Measurements from ENCODE around the gene HLA-DOB.

Gene HLA-DOB

DNA sequence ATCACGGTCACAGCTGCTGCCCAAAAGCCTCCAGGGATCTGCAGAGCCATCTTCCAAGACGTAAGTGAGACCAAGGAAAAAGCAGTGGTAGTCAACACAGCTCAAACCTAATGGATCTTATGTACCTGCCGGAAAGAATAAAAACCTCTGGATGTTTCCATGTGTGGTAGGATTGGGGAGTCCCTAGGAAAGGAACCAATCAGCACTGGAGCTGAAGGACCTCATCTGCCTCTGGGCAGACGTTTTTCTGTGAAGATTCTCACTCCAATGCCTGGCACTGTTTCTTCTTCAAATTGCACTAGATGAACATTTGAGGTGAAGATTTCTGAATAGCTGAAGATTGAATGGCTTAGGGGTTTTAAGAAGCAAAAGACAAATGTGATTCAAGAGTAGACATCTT, 53.4 kb downstream of the HLA-DOB start, which contains the start of gene HLA-DQB2:
HLA-DQB2 (minus strand) TSS at position 112 of the 400 bp plus-strand sequence; CDS start at position 50, 62 bp downstream.
- Histone ChIP-seq H3K9me3 (replicated peaks in 1 of 11) (no peaks in the 10 kb centered on the region), H3K4me1 (no peaks in the 10 kb centered on the region), H3K4me2 (no peak within 1 kb of the TSS), H3K27ac (no peak within 1 kb of the TSS), H3K27me3 (peaks cover 0 to 4% (median 0%) of the 10 kb centered on the region in 11 experiments; a peak in 1 of 22 replicates), H4K20me1 (no peaks in the 10 kb centered on the region), H3K36me3 (no peaks in the 10 kb centered on the region), H3K9ac (no peak within 1 kb of the TSS), H3K4me3 (no peak within 1 kb of the TSS)
- no peak for TF ChIP-seq Cebpa-rat (IDR thresholded peaks at IDR 0.05)

Data from BLaER1 treated with 17β-estradiol and CSF1 and Interleukin-3, amounts not matched to agents 10 nM and 100 nM (cell line).